Ovary (tissue), 3 donors: ENCODE results near the gene FAM3B.

Experiments used
- CTCF ChIP-seq, 3 donors: fragments of 450-650 bp in 2 of 3; fragments of 200-600 bp in 1 of 3; IDR thresholded peaks; one replicate each; pipeline versions ENCODE4 v1.5.1 to v1.8.0; 2016 to 2022; ENCODE audit warnings: antibody characterized with exemption in 3 of 3, mild to moderate bottlenecking in 1 of 3
- POLR2A ChIP-seq: fragments of 450-650 bp; IDR thresholded peaks from one replicate; pipeline ENCODE4 v1.6.1; 2017; ENCODE audit warnings: antibody characterized with exemption, mild to moderate bottlenecking, moderate library complexity
- donor health status: DM: no; HTN: no; CAD: no.

GRCh38 chr21:41338455-41338854 is 21.9 kb downstream of the FAM3B start:
- no peak for TF ChIP-seq POLR2A
- no peak for TF ChIP-seq CTCF (IDR thresholded peaks at IDR 0.05)
